Measurements from ENCODE around the gene USP35.

USP35 gene

GRCh38 chr11:78196661-78197091 lies 8.0 kb downstream of the USP35 start:
- DNase-seq: no peak

DNA sequence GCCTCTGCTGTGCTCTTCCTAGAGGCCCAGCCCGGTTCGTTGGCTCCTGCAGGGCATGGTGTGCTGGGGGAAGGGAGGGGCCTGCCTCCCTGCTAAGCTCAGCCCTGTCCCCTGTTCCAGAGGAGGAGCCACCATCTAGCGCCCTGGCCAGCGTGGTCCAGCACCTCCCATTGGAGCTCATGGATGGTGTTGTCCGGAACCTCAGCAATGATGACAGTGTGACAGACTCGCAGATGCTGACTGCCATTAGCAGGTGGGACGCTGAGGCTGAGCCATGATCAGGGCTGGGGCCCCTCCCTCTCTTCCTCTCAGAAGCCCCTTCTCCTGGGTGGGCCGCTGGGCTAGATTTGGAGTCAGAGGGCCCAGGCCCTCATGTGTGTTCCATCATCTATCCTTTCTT lies 9.1 kb downstream of the USP35 start:
- no peak for DNase-seq

- DNase-seq: no peak
Observed at GRCh38 chr11:78199015-78199652, 10.4 kb downstream of the USP35 start.

DNA sequence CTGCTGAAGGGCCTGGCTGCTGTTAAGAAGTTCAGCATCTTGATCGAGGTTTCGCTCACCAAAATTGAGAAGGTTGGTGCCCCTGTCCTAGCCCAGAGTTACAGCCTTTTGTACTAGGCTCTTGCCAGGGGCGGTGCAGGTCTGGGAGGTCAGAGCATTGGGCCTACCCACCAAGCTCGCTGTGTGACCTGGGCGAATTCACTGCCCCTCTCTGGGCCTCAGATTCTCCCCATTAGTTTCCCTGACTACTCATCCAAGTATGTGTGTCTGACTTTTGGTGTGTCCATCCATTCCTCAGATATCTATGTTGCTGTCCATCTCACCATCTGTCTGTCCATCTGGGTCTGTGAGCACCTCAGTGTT lies 10.9 kb downstream of the USP35 start:
- no peak for DNase-seq

DNA sequence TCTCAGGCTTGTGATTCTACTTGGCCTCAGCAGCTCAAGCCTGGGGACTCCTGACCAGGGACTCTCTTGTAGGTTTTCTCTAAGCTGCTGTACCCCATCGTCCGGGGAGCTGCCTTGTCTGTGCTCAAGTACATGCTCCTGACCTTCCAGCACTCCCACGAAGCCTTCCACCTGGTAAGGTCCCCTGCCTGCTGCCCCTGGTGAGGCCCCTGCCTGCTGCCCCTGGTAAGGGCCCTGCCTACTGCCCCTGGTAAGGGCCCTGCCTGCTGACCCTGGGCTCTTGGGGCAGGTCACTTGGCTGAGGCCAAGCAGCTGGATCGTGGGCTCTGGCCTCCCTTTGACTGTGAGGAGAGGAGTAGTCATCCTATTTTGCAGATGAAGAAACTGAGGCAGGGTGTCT lies 11.3 kb downstream of the USP35 start:
- no peak for DNase-seq

DNA sequence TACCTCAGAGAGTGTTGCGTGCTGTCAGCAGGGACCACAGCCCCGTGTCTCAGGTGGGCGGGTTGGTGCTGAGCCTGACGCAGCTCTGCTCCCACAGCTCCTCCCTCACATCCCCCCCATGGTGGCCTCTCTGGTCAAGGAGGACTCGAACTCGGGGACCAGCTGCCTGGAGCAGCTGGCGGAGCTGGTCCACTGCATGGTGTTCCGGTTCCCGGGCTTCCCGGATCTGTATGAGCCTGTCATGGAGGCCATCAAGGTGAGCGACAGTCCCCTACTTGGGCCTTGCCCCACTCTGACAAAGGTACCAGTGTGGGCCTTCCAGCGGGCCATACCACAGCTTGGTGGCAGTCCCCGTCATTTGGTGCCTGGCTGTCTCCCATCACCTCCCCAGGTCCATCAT lies 11.8 kb downstream of the USP35 start:
- DNase-seq: no peak

DNA sequence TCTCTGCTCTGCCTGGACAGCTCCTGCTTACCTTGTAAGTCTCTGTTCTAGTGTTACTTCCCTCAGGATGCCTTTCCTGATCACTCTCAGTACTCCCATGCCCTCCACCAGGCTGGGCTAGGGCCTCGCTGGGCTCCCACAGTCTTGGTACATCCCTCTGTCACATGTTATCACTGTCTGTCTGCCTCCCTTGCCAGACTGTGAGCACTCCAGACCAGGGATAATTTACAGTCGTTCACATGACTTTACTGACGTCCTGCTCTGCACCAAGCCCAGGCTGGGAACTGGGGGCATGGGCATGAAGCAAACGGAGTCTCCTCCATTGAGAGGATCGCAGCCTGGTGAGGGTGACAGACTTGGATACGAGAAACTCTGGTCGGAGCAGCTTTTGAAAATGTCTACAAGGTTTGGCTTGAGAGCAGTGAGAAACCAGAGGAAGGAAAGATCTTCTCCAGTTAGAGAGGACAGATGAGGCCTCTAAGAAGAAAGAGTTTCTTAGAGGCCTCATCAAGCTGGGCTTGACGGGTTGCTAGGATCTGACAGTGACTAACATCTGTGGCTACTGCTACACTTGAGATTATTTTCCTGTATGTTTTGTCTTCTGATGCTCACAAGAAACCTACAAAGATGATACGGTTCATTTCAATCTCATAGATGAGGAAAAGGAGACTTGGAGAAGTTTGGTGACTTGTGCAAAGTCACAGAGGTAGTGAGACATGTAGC lies 12.5 kb downstream of the USP35 start:
- DNase-seq: no peak

DNA sequence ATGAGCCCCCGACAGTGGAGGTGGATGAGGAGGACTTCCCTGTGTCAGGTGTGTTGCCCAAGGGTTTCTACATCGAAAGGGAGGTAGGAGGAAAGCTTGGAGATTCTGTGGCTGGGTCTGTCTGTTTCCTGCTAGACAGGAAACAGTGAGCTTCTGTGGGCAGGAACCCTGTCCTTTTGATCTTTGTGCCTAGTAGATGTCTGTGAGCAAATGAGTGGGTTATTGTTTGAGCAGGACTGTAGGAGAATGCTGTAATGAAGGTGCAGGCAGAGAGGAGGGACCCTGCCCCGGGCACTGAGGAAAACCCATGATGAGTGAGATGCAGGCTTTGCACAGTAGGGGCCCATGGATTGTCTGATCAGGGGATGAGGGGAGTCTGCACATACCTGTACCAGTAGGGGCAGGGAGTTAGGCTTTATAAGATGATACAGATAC lies 14.0 kb downstream of the USP35 start:
- DNase-seq: no peak

- DNase-seq: no peak
Observed at GRCh38 chr11:78203184-78203583, 14.5 kb downstream of the USP35 start.

- no peak for DNase-seq
Observed at GRCh38 chr11:78205256-78205655, 16.5 kb downstream of the USP35 start.

DNA sequence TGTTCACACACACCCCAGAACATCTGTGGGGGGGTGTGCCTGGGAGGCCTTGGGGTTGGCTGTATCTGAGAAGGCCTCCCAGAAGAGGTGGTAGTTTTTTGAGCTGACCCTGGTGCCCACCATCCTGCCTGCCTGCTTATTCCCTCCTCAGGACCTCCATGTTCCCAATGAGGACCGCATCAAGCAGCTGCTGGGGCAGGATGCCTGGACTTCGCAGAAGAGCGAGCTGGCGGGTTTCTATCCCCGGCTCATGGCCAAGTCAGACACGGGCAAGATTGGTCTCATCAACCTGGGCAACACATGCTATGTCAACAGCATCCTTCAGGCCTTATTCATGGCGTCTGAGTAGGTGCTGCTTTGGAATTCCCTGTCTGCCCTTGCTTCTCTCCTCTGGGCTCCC lies 17.0 kb downstream of the USP35 start:
- no peak for DNase-seq

GRCh38 chr11:78207532-78208256 lies 19.0 kb downstream of the USP35 start:
- DNase-seq: no peak

GRCh38 chr11:78208257-78209165 lies 19.8 kb downstream of the USP35 start:
- DNase-seq: no peak

- DNase-seq: no peak
Observed at GRCh38 chr11:78209478-78209877, 20.8 kb downstream of the USP35 start.

DNA sequence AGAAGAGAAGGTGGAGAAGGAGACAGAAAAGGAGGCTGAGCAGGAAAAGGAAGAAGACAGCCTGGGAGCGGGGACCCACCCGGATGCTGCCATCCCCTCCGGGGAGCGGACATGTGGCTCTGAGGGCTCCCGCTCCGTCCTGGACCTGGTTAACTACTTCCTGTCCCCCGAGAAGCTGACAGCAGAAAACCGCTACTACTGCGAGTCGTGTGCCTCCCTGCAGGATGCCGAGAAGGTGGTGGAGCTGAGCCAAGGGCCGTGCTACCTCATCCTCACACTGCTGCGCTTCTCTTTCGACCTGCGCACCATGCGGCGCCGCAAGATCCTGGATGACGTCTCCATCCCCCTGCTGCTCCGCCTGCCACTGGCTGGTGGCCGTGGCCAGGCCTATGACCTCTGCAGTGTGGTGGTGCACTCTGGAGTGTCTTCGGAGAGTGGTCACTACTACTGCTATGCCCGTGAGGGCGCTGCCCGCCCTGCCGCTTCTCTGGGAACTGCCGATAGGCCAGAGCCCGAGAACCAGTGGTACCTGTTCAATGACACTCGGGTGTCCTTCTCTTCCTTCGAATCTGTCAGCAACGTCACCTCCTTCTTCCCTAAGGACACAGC lies 21.4 kb downstream of the USP35 start:
- no peak for DNase-seq

DNA sequence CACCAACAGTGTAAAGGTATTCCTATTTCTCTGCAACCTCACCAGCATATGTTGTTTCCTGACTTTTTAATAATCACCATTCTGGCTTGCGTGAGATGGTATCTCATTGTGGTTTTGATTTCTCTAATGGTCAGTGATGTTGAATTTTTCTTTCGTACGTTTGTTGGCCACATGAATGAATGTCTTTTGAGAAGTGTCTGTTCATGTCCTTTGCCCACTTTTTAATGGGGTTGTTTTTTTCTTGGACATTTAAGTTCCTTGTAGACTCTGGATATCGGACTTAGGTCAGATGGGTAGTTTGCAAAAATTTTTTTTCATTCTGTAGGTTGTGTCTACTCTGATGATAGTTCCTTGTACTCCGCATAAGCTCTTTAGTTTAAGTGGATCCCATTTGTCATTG lies 22.8 kb downstream of the USP35 start:
- DNase-seq: no peak

DNA sequence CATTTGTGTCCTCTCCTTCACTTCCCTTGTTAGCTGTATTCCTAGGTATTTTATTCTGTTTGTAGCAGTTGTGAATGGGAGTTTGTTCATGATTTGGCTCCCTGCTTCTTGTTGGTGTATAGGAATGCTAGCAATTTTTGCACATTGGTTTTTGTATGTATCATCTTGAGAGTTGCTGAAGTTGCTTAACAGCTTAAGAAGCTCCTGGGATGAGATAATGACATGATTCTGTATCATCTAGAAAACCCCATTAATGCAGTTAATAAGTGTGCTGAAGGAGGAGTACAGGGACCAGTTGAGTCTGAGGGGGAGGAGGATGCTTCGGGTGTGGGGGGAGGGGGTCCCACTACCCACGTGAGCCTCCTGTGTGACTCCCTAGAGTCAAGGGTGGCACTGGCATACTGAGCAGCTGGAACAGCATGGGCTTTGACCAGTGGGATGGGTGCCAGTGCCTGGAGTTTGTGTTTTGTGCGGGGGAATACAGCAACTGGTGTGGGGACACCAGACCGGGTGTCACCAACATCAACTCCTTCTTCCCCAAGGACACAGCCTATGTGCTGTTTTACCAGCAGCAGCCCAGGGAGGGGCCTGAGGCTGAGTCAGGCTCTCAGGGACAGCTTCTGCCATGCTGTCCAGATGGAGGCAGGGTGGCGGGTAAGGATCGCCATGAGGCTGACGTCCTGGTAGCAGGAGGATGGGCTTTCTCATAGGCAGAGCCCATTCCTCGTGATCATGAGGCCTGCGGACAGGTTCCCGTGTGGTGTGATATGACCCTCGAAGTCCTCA lies 24.1 kb downstream of the USP35 start:
- DNase-seq: no peak

GRCh38 chr11:78213526-78214330 lies 25.0 kb downstream of the USP35 start:
- DNase-seq: no peak

GRCh38 chr11:78214331-78215194 lies 25.8 kb downstream of the USP35 start:
- no peak for DNase-seq

DNA sequence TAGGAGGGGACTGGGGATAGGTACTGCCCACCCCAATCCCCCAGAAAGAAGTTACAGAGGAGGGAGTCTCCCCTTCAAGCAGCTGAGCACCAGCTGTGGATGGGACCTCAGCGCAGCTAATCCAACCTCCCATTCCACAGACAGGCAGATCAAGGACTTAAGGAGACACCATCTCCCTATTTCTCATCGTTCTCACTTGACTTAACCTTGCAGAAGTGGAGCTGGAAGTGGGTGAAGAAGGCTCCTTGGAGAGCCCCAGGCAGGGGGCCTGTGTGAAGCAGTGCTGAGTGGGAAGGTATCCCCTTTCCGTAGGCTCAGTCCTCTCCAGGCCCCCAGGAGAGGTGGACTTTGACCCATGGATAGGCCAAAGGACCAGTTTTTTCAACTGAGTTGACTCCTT lies 27.3 kb downstream of the USP35 start:
- no peak for DNase-seq

Data from SHP77 (cell line).